ENCODE results near the gene CREB3L1. TPM values are rescaled to one million over a fixed set of nuclear protein-coding genes. Genes with fewer than 3 reads are reported as not detected.
A peak's percentile ranks its signal among the peaks of the same experiment; 100 is the strongest.

Gene CREB3L1
- total and polyA plus RNA-seq, 2 donors from 2014 or later = 2.5 to 7.3 TPM

- H3K4me1 ChIP-seq (ENCODE audit: control insufficient read depth in 2 of 3, insufficient read depth in 2 of 3, low read depth in 1 of 3, low read length in 3 of 3) = peaks cover 3 to 7% (median 5%) of the 10 kb centered on the region in 3 donors
- H3K27ac ChIP-seq (ENCODE audit: low read depth in 2 of 2, low read length in 2 of 2) = no peak overlapping the region
- intact Hi-C loops (cut with DNase I) = no loop called here
- no peak for FAIRE-seq
- no peaks in the 10 kb centered on the region for H3K9me3 ChIP-seq (ENCODE audit: control insufficient read depth in 2 of 3, insufficient read depth in 1 of 3, low read length in 3 of 3)
- H3K36me3 ChIP-seq (ENCODE audit: control insufficient read depth in 2 of 3, insufficient read depth in 3 of 3, low read length in 3 of 3) = no peaks in the 10 kb centered on the region
- H3K9ac ChIP-seq (ENCODE audit: low read length in 3 of 3) = no peak overlapping the region
- no peak for TF ChIP-seq CTCF (IDR thresholded peaks at IDR 0.05; ENCODE audit: borderline replicate concordance, extremely low read depth, insufficient read depth)
- peak in 1 of 5 donors; percentile 31 for DNase-seq
- no peaks in the 10 kb centered on the region for H3K27me3 ChIP-seq (ENCODE audit: control insufficient read depth, insufficient read depth, low read length)
- H3K4me3 ChIP-seq (ENCODE audit: low read length in 3 of 3) = no peak overlapping the region
Measured at GRCh38 chr11:46247090-46247489, 30.4 kb upstream of the CREB3L1 start.

GRCh38 chr11:46247659-46248058 is 29.8 kb upstream of the CREB3L1 start:
- DNase-seq = peak in 4 of 5 donors; percentile 53 to 81 (median 66)
- no peaks in the 10 kb centered on the region for H3K9me3 ChIP-seq (ENCODE audit: control insufficient read depth in 2 of 3, insufficient read depth in 1 of 3, low read length in 3 of 3)
- H3K27ac ChIP-seq (ENCODE audit: low read depth in 2 of 2, low read length in 2 of 2) = no peak overlapping the region
- peaks cover under 1 to 5% (median 5%) of the 10 kb centered on the region in 3 donors for H3K4me1 ChIP-seq (ENCODE audit: control insufficient read depth in 2 of 3, insufficient read depth in 2 of 3, low read depth in 1 of 3, low read length in 3 of 3)
- no peaks in the 10 kb centered on the region for H3K36me3 ChIP-seq (ENCODE audit: control insufficient read depth in 2 of 3, insufficient read depth in 3 of 3, low read length in 3 of 3)
- no peak overlapping the region for H3K4me3 ChIP-seq (ENCODE audit: low read length in 3 of 3)
- FAIRE-seq = no peak
- no peak overlapping the region for H3K9ac ChIP-seq (ENCODE audit: low read length in 3 of 3)
- intact Hi-C loops (cut with DNase I) = no loop called here
- H3K27me3 ChIP-seq (ENCODE audit: control insufficient read depth, insufficient read depth, low read length) = no peaks in the 10 kb centered on the region
- peak; percentile 52 for TF ChIP-seq CTCF (IDR thresholded peaks at IDR 0.05; ENCODE audit: borderline replicate concordance, extremely low read depth, insufficient read depth)

- Histone ChIP-seq H3K9me3 (ENCODE audit: control insufficient read depth in 2 of 3, insufficient read depth in 1 of 3, low read length in 3 of 3) (no peaks in the 10 kb centered on the region), H3K4me1 (ENCODE audit: control insufficient read depth in 2 of 3, insufficient read depth in 2 of 3, low read depth in 1 of 3, low read length in 3 of 3) (peaks cover 0 to 2% (median 0%) of the 10 kb centered on the region in 3 donors), H3K9ac (ENCODE audit: low read length in 3 of 3) (no peak overlapping the region), H3K27ac (ENCODE audit: low read depth in 2 of 2, low read length in 2 of 2) (no peak overlapping the region), H3K36me3 (ENCODE audit: control insufficient read depth in 2 of 3, insufficient read depth in 3 of 3, low read length in 3 of 3) (no peaks in the 10 kb centered on the region), H3K4me3 (ENCODE audit: low read length in 3 of 3) (no peak overlapping the region), H3K27me3 (ENCODE audit: control insufficient read depth, insufficient read depth, low read length) (no peaks in the 10 kb centered on the region)
- DNase-seq = peak in 1 of 5 donors; percentile 16
- no peak for FAIRE-seq
- TF ChIP-seq CTCF (IDR thresholded peaks at IDR 0.05; ENCODE audit: borderline replicate concordance, extremely low read depth, insufficient read depth) = no peak
- intact Hi-C loops (cut with DNase I) = no loop called here
Measured at GRCh38 chr11:46248289-46249102, 29.0 kb upstream of the CREB3L1 start.

All from kidney (tissue), 14 donors.